ENCODE measurements around the gene OSGEPL1.
"Not testable (repeated sequence)": the region's sequence is repeated elsewhere in the genome, so short reads cannot be mapped to it uniquely, and the experiment has no call there.

Gene OSGEPL1

DNA sequence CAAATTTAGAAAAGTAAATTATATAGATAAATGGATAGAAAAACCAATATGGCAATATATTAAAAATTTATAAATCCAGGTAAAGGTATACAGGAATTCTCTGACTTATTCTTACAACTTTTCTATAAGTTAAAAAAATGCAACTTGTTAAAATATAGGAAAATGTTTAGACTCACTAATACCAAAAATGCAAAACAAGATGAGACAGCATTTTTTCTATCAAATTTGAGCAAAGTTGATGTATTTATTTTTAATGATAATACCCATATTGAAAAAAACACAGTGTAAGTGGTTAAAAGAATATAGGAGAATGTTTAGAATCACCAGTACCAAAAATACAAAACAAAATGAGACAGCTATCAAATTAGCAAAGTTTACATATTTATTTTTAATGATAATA is 35.7 kb downstream of the OSGEPL1 start:
- no peak for DNase-seq

DNA sequence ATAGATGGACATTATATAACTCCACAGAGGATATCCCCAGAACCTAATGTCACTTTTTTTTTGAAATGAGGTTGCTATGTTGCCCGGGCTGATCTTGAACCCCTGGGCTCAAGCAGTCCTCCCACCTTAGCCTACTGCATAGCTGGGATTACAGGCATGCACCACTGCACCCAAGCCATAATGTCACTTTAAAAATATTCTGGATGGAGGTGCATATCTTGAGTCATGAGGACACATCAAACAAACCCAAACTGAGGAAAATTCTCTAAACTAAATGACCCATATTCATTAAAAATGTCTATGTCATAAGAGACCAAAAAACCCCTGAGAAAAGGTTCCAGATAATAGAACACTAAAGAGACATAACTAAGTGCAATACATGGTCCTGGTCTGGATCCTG is 36.3 kb downstream of the OSGEPL1 start:
- no peak for DNase-seq

DNA sequence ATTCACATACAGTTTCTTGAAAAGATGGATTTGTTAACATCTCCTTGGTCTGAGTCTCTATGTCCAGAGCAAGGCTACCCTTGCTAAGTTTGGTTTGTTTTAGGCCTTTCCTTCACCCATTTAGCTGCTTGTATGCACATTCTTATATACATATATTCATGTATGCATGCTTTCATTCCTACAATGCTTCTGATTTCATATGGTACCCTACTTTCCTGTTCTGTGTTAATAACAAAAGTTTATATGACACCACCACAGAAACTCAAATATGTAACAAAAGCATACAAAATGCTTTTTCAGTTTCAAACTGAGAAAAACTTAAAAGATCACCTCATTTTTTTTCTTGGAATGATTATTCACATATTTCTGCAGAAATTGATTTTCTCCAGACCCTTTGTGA is 39.4 kb downstream of the OSGEPL1 start:
- DNase-seq, result peak; percentile 50

DNA sequence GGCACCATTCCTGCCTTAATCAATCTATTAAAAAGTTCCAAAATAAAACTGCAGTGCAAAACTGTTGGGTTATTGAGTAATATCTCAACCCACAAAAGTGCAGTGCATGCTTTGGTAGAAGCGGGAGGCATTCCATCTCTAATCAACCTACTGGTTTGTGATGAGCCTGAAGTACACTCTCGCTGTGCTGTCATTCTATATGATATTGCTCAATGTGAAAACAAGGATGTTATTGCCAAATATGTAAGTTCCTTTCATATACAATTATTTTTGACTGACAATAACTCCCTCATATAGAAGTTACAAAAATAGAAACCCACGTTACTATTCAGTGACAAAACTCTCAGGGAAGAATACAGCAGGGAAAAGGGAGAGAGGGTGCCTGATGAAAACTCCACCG is 43.0 kb downstream of the OSGEPL1 start:
- no peak for DNase-seq

DNA sequence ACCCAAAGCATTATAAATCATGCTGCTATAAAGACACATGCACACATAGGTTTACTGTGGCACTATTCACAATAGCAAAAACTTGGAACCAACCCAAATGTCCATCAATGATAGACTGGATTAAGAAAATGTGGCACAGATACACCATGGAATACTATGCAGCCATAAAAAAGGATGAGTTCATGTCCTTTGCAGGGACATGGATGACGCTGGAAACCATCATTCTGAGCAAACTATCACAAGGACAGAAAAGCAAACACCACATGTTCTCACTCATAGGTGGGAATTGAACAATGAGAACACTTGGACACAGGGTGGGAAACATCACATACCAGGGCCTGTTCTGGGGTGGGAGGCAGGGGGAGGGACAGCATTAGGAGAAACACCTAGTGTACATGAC is 45.0 kb downstream of the OSGEPL1 start:
- DNase-seq, result not testable (repeated sequence)

DNA sequence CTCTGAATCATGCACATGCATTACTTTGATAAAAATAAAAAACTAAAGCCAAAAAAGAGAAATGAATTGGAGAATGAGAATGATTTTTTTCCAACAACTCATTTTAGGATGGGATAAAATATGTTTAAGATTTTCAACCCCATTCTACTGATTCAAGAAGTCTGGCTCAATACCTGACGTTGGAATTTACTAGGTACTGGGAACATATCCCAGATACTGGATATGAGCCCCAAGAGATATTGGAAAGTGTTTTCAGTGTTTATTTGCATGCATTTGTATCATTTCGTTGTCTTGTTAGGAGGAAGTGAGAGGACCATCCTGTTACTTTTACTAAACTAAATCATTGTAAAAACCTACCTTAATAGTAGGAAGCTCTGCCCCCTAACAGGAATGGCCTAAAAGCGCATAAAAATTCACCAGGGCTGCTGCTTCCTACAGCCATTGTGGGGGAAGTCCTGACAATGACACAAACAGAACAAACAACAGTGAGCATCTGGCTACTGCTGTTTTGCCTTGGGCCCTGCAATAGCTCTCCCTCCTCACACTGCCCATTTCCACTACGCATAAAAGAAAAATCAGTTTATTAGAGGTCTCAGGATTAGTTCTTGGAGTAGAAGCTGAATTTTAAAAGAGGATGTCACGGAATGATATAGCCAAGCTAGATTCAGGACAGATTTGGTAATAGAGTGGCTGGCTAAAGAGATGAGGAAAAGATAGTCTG is 52.9 kb downstream of the OSGEPL1 start:
- DNase-seq, result no peak

DNA sequence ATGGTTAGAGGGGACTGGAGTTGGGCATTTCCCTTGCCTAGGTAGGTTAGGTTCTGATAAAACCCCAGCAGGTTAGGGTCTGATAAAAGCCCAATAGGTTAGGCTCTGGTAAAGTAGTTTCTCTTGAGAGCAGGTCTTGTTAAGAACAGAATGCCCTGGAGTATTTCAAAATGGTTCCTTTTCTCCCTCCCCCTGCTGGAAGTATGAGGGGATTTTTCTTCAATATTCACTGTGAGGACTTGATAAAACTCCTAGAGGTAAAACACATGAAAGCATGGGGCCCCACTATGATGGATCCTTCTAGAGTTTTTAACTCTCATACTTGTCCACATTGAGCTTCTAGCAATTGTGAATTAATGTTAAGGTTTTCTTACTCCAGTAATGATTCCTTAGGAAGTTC is 60.5 kb downstream of the OSGEPL1 start:
- no peak for DNase-seq

DNA sequence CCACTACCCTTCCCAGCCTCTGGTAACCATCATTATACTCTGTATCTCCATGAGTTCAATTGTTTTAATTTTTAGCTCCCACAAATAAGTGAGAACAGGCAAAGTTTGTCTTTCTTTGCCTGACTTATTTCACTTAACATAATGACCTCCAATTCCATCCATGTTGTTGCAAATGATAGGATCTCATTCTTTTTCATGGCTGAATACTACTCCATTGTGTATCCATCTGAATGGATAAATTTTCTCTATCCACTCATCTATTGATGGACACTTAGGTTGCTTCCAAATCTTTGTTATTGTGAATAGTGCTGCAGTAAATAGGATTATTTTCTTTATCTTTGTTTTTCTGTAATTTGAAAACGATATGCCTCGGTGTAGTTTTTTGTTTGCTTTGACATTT is 61.9 kb downstream of the OSGEPL1 start:
- DNase-seq, result no peak

DNA sequence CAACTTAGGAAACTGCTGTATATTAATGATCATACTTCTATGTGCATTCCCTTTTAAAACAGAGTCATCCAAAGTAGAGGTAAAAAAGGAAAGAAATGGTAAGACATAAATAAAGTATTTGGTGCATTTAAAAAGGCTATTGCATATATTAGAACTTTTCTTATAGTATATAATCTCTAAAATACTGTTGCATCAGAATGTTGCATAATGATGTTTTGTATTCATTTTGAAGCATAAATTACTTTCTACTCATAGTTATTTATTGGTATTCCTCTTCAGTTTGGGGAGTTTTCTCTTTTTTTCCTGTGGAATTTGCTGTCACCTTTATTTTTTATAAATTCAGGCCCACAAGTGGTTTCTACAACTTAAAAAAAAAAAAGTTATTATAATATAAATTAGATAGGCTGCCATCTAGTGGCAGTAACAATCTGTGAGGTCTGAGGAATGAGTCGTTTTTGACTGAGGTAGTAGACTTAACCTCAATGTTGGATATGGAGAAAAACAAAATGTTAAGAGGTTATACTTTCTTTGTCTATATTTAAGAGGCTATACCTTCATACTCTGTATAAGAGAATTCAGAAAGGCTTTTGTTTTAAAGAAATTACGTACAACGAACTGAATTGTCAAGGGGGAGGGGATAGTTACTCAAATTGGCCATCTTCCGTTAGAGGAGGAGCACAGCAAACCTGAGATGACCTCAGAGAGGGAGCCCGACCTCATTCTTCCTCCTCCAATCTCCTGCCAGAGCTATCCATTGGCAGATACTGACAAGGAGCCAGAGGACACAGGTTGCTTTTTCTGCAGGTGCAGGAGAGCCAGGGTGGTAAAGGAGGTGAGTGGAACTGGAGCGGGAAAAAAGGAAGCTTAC is 64.3 kb downstream of the OSGEPL1 start:
- DNase-seq, result peak; percentile 34
